Measurements from ENCODE around the gene SELENOO.

SELENOO gene

DNA sequence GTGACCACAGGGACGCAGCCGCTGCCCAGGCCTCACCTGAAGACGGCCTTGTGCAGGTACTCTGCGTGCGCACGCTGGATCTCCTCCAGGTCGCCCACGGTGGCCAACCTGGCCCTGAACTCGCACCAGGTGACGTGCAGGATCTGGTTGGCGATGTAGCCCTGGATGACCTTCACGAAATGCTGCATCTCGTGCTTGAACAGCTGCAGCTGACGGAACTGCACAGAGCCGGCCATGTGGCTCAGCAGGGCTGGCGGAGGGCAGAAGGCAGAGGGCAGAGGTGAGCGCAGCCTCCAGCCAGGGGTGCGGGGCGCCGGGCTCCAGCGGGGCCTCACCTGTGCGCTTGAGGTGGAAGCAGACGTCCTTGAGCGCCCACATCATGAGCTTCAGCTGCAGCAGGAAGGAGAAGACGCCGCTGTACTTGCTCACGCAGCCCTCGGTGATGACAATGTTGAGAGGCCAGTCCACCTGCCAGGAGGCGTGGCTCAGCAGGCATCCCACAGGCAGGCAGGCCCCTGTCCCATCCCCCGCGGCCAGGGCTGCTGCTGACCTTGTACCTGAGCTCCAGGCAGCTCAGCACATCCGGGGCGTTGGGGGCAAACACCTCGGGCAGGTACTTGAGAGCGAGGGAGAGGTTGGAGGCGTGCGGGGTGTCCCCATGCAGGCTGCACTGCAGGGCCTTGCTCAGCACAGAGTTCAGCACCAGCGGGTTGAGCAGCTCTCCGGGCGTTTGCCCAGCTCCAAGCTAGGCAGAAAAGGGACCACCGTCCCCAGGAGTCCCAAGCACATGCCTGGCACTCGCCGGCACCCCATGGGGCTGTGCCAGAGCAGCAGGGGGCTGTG is 17.6 kb downstream of the SELENOO start:
- no peak for DNase-seq

DNA sequence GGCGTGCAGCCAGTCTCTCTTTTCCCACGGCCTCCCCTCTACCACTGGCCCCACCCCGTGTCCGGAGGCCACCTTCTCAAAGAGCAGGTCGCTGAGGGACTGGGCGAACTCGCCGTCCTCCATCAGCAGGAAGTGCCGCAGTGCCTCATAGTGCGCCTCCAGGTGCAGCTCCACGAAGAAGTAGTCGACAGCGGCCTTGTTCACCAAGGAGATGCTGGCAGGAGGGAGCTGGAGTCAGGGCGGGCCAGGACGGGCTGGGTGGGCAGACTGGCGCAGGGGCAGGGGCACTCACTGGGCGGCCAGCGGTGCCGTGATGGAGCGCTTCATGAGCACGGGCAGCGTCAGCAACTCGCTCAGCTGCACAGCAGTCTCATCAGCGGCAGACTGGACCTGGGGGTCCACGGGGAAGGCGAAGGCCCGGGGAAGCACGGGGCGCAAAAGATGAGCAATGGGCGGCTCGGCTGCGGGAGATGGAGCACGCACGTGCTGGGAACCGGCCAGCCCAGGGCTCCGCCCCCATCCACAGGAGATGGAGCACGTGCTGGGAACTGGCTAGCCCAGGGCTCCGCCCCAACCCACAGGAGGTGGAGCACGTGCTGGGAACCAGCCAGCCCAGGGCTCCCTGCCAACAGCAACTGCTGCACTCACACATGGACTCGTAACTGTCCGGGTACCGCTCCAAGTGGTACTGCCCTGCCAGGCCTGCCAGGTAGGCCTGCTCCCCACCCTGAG is 18.4 kb downstream of the SELENOO start:
- no peak for DNase-seq

- DNase-seq: no peak
These were observed 19.2 kb downstream of the SELENOO start for GRCh38 chr22:50219800-50220602.

DNA sequence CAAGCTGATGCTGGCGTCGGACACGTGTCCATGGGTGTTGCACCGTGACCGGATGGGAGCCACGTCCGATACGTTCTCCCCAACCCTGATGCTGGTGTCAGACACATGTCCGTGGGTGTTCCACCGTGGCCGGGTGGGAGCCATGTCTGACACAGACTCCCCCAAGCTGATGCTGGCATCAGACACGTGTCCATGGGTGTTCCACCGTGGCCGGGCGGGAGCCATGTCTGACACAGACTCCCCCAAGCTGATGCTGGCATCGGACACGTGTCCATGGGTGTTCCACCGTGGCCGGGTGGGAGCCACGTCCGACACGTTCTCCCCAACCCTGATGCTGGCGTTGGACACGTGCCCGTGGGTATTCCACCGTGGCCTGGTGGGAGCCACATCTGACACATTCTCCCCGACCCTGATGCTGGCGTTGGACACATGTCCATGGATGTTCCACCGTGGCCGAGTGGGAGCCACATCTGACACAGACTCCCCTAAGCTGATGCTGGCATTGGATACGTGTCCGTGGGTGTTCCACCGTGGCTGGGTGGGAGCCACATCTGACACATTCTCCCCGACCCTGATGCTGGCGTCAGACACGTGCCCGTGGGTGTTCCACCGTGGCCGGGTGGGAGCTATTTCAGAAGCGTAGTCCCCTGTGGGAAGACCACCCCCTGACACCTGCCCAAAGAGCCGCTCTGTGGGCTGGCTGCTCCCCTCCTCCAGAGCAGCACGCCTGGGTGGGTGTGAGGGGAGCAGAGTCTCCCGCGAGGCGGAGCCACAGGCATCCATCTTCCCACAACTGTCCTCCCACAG is 20.0 kb downstream of the SELENOO start:
- DNase-seq: no peak

GRCh38 chr22:50221410-50222300 is 20.8 kb downstream of the SELENOO start:
- DNase-seq: no peak

DNA sequence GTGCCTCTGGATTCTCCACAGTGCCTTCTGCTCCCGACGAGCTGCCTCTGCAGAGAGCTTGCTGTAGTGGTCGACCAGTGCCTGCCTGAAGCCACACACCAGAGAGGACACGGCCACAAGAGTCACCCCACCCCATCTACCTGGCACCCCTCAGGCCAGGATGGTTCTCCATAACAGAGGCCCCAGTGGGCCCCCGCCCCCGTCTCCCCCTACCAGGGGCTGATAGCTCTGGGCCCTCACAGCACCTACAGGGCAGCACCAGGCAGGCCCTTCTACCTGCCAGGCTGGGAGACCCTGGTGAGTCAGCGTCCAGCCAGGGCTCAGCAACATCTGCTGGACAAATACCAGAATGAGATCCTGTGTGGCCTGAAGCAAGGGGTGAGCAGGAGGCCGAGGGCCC is 21.7 kb downstream of the SELENOO start:
- DNase-seq: no peak

- DNase-seq: no peak
These were observed 23.3 kb downstream of the SELENOO start for GRCh38 chr22:50224071-50224470.

GRCh38 chr22:50225200-50225969 is 24.6 kb downstream of the SELENOO start:
- DNase-seq: no peak

- no peak for DNase-seq
These were observed 25.5 kb downstream of the SELENOO start for GRCh38 chr22:50226063-50226874.

- DNase-seq: no peak
These were observed 26.0 kb downstream of the SELENOO start for GRCh38 chr22:50226875-50227165.

GRCh38 chr22:50227579-50228215 is 26.9 kb downstream of the SELENOO start:
- DNase-seq: no peak

DNA sequence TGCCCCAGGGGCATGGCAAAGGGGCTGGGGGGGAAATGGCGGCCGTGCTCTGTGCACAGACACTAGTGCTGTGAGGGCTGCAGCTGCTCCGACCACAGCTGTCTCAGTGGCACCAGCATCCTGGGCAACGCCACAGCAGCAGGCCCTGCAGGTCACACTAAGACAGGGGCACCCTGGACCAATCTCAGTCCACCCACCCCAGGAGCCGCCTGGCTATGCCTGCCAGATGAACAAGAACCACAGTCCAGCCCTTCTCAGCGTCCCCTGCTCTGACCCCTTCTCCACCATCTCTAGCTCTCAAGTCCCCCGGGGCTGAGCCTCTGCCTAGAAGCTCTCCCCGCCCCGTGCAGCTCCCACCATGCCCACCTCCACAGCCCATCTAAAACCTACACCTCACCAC is 27.6 kb downstream of the SELENOO start:
- DNase-seq: no peak

GRCh38 chr22:50229370-50229769 is 28.6 kb downstream of the SELENOO start:
- DNase-seq: no peak

GRCh38 chr22:50232481-50233151 is 31.8 kb downstream of the SELENOO start:
- no peak for DNase-seq

DNA sequence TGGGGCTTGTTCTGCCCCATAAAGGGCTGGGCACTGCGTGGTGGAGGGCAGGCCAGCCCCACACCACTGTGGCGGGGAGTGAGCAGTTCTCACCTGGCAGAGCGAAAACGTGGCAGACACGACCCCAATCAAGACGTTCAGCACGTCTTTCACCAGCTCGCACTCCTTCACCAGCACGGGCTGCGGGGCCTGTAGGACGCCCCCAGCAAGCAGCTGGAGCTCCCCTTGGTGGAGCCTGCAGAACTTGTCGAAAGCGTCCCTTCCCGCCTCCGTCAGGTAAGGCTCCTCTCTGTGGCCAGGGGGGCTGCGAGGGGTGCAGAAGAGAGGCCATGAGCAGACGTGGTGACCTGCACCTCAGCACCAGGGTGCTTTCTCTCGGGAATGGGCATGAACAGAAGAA is 32.4 kb downstream of the SELENOO start:
- no peak for DNase-seq

DNA sequence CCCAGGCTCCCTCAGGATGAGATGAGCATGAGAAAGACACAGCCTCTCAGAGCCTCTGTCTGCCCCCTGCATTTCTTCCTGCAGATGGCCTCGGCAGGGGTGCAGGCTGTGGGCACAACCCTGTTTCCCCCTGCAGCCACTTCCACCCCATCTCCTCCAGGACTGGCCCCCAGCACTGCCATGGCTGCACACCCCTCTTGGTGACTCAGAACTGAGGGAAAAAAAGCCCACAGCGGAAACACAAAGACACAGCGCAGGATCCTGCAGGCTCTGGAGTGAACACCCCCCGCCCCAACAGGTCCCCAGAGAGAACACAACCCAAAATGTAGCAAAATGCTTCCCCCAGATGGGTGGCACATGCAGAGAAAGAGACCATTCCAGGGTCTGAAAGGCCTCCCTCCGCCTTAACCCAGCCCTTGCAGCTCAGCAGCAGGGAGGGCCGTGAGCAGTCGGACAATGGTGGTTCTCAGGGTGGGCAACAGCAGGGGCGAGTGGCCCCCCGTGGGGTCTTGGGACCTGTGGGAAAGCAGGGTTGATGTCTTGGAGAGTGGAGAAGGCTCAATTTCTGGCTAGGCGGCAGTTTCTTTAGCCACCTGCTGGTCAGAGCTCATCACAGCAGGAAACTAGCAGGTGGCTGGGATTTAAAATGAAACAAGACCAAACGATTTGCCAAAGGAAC is 36.1 kb downstream of the SELENOO start:
- DNase-seq: no peak

GRCh38 chr22:50238755-50239154 is 37.9 kb downstream of the SELENOO start:
- DNase-seq: no peak

DNA sequence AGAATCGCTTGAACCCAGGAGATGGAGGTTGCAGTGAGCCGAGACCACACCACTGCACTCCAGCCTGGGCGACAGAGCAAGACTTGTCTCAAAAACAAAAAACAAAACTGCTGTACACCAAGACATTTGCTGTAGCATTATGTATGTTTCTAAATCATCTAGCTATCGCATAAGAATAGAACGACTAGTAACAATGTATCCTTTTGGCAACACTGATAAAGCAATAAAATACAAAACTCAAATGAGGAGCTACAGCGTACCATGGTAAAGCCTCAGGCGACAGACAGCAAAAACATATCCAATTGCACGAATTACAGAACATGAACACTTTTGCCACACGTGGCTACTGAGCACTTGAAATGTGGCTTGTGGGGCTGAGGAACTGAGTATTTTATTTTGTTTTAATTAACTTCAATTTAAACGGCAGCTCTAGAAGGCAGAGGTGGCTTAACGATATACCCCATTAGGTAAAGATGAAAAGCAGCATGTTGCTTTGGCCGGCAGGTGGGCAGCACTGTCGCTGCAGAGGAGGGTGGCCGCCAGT is 41.7 kb downstream of the SELENOO start:
- no peak for DNase-seq

Data from stimulated activated naive CD4-positive, alpha-beta T cell treated with Interleukin-2 at 50 U/mL for 16 hours (primary cell).